Measurements from ENCODE around the gene ATP5ME.

DNA sequence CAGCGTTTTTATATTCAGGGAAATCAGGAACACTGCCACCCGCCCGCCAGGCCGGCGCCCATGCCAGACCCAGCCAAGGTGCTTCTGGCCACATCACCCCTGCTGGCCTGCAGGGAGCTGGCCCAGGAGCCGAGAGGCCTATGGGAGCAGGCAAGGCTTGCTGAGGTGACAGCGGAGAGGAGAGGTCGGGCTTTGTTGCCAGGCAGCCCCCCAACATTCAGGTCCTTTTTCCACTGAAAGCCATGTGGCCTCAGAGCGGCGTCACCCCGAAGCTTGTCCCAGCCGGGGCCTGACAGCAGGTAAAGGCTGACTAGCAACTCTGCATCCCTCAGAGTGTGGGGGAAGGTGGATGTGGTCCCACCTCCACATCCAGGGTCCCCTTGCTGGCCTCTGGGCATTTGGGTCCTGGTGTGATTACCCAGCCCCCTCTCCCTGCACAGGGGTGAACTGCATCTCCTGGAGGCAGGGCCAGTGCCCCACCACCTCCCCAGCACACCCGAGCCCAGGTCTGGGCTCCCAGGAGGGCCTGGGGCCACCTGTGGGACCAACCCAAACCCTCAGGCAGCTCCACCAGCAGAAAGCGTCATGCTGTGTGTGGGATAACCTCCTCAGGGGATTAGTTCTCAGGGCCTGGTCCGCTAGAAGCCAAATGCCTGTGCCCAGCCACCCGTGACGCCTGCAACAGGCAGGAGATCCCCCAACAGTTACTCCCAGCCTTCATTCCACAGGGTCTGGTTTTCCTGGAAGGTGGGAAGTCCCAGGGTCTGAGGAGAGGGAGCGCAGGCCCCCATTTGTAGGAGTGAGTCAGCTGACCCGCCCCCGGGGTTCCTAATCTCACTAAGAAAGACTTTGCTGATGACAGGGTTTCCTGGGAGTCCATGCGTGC is 49.1 kb downstream of the ATP5ME start, which contains the start of gene PDE6B:
- TF ChIP-seq, protein P1, sequence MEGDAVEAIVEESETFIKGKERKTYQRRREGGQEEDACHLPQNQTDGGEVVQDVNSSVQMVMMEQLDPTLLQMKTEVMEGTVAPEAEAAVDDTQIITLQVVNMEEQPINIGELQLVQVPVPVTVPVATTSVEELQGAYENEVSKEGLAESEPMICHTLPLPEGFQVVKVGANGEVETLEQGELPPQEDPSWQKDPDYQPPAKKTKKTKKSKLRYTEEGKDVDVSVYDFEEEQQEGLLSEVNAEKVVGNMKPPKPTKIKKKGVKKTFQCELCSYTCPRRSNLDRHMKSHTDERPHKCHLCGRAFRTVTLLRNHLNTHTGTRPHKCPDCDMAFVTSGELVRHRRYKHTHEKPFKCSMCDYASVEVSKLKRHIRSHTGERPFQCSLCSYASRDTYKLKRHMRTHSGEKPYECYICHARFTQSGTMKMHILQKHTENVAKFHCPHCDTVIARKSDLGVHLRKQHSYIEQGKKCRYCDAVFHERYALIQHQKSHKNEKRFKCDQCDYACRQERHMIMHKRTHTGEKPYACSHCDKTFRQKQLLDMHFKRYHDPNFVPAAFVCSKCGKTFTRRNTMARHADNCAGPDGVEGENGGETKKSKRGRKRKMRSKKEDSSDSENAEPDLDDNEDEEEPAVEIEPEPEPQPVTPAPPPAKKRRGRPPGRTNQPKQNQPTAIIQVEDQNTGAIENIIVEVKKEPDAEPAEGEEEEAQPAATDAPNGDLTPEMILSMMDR (IDR thresholded peaks at IDR 0.05; ENCODE audit: insufficient read depth, low read depth, low read length): no peak
- TF ChIP-seq EZH2 (IDR thresholded peaks at IDR 0.05; ENCODE audit: insufficient read depth, low read length): no peak

Data from astrocyte (in vitro differentiated cells and primary cell).